ENCODE results near the gene RPL27.
"Not testable (repeated sequence)": the region's sequence is repeated elsewhere in the genome, so short reads cannot be mapped to it uniquely, and the experiment has no call there.

RPL27 gene

GRCh38 chr17:42997984-42998938, at the start of gene RPL27:
RPL27 (plus strand) TSS chr17:42998419; CDS start chr17:42998751, 332 bp downstream.
- DNase-seq (ENCODE audit: low spot score): peak; percentile 96

DNA sequence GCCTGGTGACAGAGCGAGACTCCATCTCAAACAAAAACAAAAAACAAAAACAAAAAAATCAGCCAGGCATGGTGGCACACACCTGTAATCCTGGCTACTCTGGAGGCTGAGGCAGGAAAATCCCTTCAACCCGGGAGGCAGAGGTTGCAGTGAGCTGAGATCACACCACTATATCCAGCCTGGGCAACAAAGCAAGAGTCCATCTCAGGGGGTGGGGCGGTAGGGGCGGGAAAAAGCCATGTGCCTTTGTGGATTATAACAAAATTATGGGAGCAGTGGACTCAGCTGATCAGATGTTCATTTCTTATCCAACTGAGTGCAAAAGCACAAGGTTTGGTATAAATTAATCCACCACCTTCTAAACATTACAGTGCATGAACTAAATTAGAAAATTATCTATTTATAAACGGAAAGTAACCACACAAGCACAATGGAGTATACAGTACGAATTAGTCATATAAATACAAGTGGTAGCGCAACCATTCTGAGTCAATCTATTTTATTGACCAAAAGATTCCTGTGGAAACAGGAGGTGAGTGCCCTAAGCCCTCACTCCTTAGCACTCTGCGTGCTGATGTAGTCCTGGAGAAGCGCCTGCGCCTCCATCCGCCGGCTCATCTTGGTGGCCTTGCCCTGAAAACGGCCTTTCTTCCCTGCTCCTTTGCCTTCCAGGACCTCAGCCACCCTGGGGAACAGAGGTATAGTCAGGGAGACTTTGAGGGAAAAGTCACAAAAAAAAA, 48.0 kb upstream of the RPL27 start:
- no peak for DNase-seq (ENCODE audit: low spot score)

DNA sequence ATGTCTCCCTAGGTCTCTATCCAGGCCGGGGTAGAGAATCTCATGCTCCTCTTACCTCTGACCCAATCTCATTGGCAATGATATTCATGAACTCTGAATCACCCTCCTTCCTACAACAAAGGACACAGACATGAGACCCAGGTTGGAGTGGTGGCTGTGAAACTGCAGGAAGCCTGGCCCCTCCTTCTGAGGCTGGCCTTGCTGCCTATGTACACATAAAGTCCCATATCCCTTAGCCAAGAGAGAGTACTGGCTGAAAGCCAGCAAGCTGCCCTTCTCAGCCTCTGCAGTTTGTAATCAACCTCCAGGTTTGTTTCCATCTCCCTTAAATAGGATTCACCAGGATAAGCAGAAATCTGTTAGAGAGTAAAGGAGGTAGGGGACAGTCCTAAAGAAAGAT, 44.5 kb upstream of the RPL27 start:
- DNase-seq (ENCODE audit: low spot score): no peak

- DNase-seq (ENCODE audit: low spot score): peak; percentile 84
These were observed 33.9 kb upstream of the RPL27 start, which contains the start of gene AARSD1 for GRCh38 chr17:42964161-42964932. AARSD1 (minus strand) TSS chr17:42964454; CDS start chr17:42964440, 14 bp downstream.

DNA sequence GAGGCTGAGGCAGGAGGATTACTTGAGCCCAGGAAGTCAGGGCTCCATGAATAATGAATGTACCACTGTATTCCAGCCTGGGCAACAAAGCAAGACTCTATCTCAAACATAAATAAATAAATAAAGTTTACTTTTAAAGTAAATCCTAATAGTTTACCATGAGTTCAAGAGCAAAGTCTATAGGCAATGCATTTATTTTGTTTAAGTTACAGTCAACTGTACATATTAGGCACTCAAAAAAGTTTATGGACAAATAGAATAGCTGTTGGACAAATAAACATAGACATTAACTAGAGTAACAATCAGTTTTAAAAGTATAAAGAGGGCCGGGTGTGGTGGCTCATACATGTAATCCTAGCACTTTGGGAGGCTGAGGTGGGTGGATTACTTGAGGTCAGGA, 30.3 kb upstream of the RPL27 start:
- DNase-seq (ENCODE audit: low spot score): no peak

DNA sequence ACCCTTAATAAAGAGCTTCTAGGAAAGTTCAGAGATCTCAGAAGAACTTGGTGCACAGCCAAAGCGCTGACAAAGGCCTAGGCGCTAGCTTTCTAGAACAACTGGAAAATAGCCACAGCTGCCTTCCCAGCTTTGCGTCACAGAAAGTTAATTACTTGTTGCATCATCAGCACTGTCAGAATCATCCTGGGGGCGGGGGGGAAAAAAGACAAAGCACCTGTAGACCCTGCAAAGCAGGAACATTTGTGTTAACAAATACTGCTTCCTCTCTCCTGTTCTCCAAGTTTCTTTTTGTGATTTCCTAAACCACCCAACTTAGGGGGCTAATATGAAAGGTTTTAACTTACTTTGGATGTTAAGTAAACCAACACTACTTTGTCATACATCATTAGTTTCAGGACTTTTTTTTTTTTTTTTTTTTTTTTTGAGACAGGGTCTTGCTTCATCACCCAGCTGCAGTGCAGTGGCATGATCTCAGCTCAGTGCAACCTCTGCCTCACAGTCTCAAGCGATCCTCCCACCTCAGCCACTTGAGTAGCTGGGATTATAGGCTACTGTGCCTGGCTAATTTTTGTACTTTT, 29.1 kb upstream of the RPL27 start:
- no peak for DNase-seq (ENCODE audit: low spot score)

DNA sequence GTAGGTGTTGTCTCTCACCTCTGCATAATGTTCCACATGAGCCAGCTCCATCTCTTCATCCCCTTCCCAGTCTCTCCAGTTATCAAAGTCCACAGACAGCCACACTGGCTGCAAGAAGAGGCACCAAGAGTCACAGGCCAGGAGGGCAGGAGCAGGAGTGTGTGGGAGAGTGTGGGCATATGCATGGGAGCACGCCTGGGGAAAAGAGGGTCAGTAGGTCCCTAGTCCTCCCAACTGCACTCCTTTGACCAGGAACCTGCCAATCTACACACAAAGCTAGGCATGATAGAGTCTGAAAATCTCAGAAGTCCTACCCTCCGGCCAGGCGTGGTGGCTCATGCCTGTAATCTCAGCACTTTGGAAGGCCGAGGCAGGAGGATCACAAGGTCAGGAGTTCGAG, 26.6 kb upstream of the RPL27 start:
- DNase-seq (ENCODE audit: low spot score): no peak

DNA sequence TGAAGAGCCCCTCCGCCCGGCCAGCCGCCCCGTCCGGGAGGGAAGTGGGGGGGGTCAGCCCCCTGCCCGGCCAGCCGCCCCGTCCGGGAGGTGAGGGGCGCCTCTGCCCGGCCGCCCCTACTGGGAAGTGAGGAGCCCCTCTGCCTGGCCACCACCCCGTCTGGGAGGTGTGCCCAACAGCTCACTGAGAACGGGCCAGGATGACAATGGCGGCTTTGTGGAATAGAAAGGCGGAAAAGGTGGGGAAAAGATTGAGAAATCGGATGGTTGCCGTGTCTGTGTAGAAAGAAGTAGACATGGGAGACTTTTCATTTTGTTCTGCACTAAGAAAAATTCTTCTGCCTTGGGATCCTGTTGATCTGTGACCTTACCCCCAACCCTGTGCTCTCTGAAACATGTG, 24.9 kb upstream of the RPL27 start:
- DNase-seq (ENCODE audit: low spot score): not testable (repeated sequence)

DNA sequence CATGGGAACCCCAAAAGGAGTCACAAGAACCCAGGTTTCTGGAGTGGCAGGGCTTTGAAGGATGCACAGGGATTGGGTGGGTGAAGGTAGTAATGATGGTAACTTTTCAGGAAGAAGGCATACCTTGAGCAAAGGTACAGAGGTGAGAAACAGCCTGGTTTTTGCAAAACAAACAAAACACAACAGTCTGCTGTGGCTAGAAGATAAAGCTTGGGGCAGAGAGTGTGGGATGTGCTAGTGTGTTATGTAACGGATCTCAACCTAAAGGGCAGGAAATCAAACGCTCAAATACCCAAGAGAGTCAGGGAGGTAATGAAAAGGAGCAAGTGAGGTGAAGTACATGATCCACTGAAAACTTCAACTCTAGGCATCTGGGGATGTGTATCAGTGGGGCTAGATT, 23.0 kb upstream of the RPL27 start:
- DNase-seq (ENCODE audit: low spot score): no peak

- not testable (repeated sequence) for DNase-seq (ENCODE audit: low spot score)
These were observed 22.5 kb upstream of the RPL27 start for GRCh38 chr17:42975701-42976100.

GRCh38 chr17:42979511-42980273, 18.5 kb upstream of the RPL27 start, which contains the start of gene PTGES3L:
PTGES3L (minus strand) TSS chr17:42980080; CDS start chr17:42980053, 27 bp downstream.
- no peak for DNase-seq (ENCODE audit: low spot score)

GRCh38 chr17:42980274-42980765, 17.9 kb upstream of the RPL27 start, which contains the start of gene RUNDC1:
RUNDC1 (plus strand) TSS chr17:42980565; CDS start chr17:42980577, 12 bp downstream.
- peak; percentile 95 for DNase-seq (ENCODE audit: low spot score)

DNA sequence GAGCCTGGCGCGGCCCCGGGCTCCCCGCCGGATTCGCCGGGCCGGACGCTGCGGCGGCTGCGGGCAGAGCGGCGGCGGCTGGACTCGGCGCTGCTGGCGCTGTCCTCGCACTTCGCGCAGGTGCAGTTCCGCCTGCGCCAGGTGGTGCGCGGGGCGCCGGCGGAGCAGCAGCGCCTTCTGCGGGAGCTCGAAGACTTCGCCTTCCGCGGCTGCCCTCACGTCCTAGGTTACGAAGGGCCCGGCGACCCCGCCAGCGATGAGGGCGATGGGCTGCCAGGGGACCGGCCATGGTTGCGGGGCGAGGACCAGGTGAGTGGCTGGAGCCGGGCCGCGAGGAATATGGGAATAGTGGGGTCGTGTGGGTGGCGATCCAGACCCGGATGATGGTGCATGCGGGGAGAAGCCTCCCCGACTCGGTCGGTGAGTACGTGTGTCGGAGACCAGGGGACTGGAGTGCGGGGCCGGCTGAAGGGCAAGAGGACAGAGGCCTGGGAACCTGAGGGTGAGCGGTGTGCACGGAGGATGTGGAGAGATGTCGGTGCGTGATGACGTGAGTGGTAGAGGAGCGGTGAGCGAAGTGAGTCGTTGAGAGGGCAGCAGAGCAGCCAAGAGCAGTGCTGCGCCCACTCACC, 17.3 kb upstream of the RPL27 start:
- DNase-seq (ENCODE audit: low spot score): no peak

DNA sequence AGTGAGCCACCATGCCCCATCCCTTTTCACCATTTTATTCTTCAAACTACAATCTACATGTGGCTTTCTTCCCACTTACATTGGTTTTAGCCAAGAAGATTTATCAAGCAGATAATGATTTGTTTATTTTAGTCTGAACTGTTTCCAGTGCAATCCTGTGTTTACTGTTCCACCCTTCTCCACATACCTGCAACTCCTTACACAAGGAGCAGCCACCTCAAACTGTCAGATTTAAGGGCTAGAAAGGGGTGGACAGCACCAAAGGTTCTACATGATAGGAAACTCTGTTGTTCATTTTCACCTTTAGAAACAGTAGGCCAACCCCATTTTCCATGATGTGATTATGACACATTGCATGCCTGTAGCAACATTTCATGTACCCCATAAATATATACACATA, 16.0 kb upstream of the RPL27 start:
- no peak for DNase-seq (ENCODE audit: low spot score)

- no peak for DNase-seq (ENCODE audit: low spot score)
These were observed 13.0 kb upstream of the RPL27 start for GRCh38 chr17:42985225-42985624.

GRCh38 chr17:42989141-42989540, 9.1 kb upstream of the RPL27 start:
- DNase-seq (ENCODE audit: low spot score): no peak

GRCh38 chr17:42989726-42990652, 8.2 kb upstream of the RPL27 start:
- no peak for DNase-seq (ENCODE audit: low spot score)

- DNase-seq (ENCODE audit: low spot score): no peak
These were observed 6.7 kb upstream of the RPL27 start for GRCh38 chr17:42991471-42991870.

DNA sequence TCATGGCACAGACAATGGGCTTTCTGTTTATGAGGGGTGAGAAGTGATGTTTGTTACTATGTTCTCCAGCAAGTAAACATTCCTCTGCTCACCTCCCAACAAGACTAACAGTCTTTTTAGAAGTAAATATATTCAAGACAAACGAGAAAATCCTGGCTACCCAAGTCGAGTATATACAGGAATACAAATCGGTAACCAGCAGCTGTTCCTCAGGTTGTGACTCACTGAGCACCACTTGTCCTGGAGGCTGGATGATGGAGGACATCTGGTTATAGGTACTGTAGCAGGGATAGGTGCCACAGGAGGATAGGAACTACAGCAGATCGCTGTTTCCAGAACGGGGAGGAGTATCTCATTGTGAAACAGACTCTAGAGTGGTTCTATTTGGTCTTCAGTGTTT, 5.3 kb upstream of the RPL27 start:
- DNase-seq (ENCODE audit: low spot score): no peak

Measured in COLO829 (cell line).